ENCODE data around the gene AKAP6.

DNA sequence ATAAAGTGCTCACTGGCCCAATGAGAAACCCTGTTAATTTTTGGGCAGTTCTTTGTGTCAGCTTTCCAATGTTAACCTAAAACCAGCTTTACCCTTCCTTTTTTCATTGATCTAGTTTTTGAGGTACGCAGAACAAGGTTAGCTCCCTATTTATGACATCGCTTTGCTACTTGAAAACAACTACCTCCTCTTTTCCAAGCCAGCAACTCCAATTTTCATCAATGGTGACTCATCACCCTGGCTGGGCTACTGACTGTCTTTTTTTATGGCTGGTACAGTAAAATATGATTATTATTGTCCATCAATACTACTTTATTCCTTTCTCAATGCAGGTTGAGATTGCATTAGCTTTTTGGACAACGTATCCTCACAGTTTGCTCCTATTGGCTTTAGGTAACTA lies 22.5 kb upstream of the AKAP6 start:
- TF ChIP-seq, protein P1, sequence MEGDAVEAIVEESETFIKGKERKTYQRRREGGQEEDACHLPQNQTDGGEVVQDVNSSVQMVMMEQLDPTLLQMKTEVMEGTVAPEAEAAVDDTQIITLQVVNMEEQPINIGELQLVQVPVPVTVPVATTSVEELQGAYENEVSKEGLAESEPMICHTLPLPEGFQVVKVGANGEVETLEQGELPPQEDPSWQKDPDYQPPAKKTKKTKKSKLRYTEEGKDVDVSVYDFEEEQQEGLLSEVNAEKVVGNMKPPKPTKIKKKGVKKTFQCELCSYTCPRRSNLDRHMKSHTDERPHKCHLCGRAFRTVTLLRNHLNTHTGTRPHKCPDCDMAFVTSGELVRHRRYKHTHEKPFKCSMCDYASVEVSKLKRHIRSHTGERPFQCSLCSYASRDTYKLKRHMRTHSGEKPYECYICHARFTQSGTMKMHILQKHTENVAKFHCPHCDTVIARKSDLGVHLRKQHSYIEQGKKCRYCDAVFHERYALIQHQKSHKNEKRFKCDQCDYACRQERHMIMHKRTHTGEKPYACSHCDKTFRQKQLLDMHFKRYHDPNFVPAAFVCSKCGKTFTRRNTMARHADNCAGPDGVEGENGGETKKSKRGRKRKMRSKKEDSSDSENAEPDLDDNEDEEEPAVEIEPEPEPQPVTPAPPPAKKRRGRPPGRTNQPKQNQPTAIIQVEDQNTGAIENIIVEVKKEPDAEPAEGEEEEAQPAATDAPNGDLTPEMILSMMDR (IDR thresholded peaks at IDR 0.05), result no peak
- TF ChIP-seq POLR2AphosphoS5 (IDR thresholded peaks at IDR 0.05), result no peak
